HEK293T (cell line): ENCODE data around the gene NHS.

Experiments used
- ARNT ChIP-seq: fragments of 450-650 bp; IDR thresholded peaks from 2 replicates; pipeline ENCODE4 v1.6.1; 2017; ENCODE audit warnings: mild to moderate bottlenecking
- CTBP1 ChIP-seq: fragments of 450-650 bp; IDR thresholded peaks from 2 replicates; pipeline ENCODE4 v1.6.1; 2016; ENCODE audit warnings: borderline replicate concordance
- ELF4 ChIP-seq: fragments of 450-650 bp; IDR thresholded peaks from 2 replicates; pipeline ENCODE4 v1.6.1; 2017; ENCODE audit warnings: antibody characterized with exemption
- FOXK2 ChIP-seq: fragments of 450-650 bp; IDR thresholded peaks from 2 replicates; pipeline ENCODE4 v1.6.1; 2016; ENCODE audit warnings: mild to moderate bottlenecking
- FOXM1 ChIP-seq: fragments of 450-650 bp; IDR thresholded peaks from 2 replicates; pipeline ENCODE4 v1.6.1; 2017; ENCODE audit warnings: mild to moderate bottlenecking, borderline replicate concordance
- HDGF ChIP-seq: fragments of 450-650 bp; IDR thresholded peaks from 2 replicates; pipeline ENCODE4 v1.6.1; 2017; ENCODE audit warnings: antibody characterized with exemption, borderline replicate concordance
- SUZ12 ChIP-seq: fragments of 450-650 bp; IDR thresholded peaks from 2 replicates; pipeline ENCODE4 v1.6.1; 2016; ENCODE audit warnings: mild to moderate bottlenecking
- TARDBP ChIP-seq: fragments of 450-650 bp; IDR thresholded peaks from 2 replicates; pipeline ENCODE4 v1.6.1; 2016
- TF ChIP-seq, protein P1 (sequence below): fragments of 450-650 bp; IDR thresholded peaks from 2 replicates; pipeline ENCODE4 v1.6.1; 2016

DNA sequence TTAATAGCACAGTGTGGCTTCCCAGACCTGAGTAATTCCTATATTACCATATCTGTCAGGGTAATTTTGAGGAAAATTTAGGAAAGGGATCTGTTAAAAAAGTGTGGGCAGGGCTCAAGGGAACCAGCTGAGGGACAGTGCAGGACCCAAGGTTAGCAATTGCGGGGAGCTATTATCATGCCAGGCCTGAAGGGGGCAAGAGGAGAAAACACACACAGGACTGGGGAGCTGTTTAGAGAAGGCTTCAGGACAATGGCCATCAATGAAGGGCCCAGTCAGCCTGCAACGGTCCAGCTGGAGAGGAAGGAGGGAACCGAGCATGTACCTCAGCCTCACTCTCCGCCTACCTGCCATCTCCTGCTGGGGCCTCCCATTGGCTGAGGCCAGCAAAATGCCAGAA is 19.0 kb upstream of the NHS start:
- TF ChIP-seq ARNT (no peak), CTBP1 (no peak), HDGF (no peak), TARDBP (no peak), FOXM1 (no peak), FOXK2 (no peak), ELF4 (no peak), SUZ12 (no peak)
- TF ChIP-seq, protein P1, sequence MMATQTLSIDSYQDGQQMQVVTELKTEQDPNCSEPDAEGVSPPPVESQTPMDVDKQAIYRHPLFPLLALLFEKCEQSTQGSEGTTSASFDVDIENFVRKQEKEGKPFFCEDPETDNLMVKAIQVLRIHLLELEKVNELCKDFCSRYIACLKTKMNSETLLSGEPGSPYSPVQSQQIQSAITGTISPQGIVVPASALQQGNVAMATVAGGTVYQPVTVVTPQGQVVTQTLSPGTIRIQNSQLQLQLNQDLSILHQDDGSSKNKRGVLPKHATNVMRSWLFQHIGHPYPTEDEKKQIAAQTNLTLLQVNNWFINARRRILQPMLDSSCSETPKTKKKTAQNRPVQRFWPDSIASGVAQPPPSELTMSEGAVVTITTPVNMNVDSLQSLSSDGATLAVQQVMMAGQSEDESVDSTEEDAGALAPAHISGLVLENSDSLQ: no peak
